ENCODE data around the gene DSCAML1.

DSCAML1 gene

GRCh38 chr11:117425679-117426296, 371.2 kb downstream of the DSCAML1 start:
- DNase-seq (ENCODE audit: low spot score) = no peak

- DNase-seq (ENCODE audit: low spot score) = peak; percentile 60
These were observed 372.2 kb downstream of the DSCAML1 start for GRCh38 chr11:117424781-117425180.

GRCh38 chr11:117423046-117423575, 373.9 kb downstream of the DSCAML1 start:
- no peak for DNase-seq (ENCODE audit: low spot score)

GRCh38 chr11:117421476-117421875, 375.5 kb downstream of the DSCAML1 start:
- DNase-seq (ENCODE audit: low spot score) = no peak

GRCh38 chr11:117421041-117421440, 376.0 kb downstream of the DSCAML1 start:
- DNase-seq (ENCODE audit: low spot score) = no peak

GRCh38 chr11:117420598-117420997, 376.4 kb downstream of the DSCAML1 start:
- DNase-seq (ENCODE audit: low spot score) = no peak

GRCh38 chr11:117420143-117420485, 376.9 kb downstream of the DSCAML1 start:
- DNase-seq (ENCODE audit: low spot score) = no peak

- DNase-seq (ENCODE audit: low spot score) = peak; percentile 32
These were observed 377.4 kb downstream of the DSCAML1 start for GRCh38 chr11:117419482-117420142.

GRCh38 chr11:117418737-117419481, 378.1 kb downstream of the DSCAML1 start:
- no peak for DNase-seq (ENCODE audit: low spot score)

- no peak for DNase-seq (ENCODE audit: low spot score)
These were observed 379.2 kb downstream of the DSCAML1 start for GRCh38 chr11:117417856-117418255.

GRCh38 chr11:117417342-117417741, 379.7 kb downstream of the DSCAML1 start:
- DNase-seq (ENCODE audit: low spot score) = no peak

- no peak for DNase-seq (ENCODE audit: low spot score)
These were observed 381.6 kb downstream of the DSCAML1 start for GRCh38 chr11:117415358-117415896.

- no peak for DNase-seq (ENCODE audit: low spot score)
These were observed 382.3 kb downstream of the DSCAML1 start for GRCh38 chr11:117414724-117415123.

- DNase-seq (ENCODE audit: low spot score) = no peak
These were observed 383.4 kb downstream of the DSCAML1 start for GRCh38 chr11:117413616-117414015.

GRCh38 chr11:117412653-117413275, 384.3 kb downstream of the DSCAML1 start:
- DNase-seq (ENCODE audit: low spot score) = no peak

- DNase-seq (ENCODE audit: low spot score) = no peak
These were observed 384.8 kb downstream of the DSCAML1 start for GRCh38 chr11:117412176-117412575.

- DNase-seq (ENCODE audit: low spot score) = no peak
These were observed 385.3 kb downstream of the DSCAML1 start for GRCh38 chr11:117411736-117412135.

GRCh38 chr11:117410861-117411710, 385.9 kb downstream of the DSCAML1 start:
- no peak for DNase-seq (ENCODE audit: low spot score)

- no peak for DNase-seq (ENCODE audit: low spot score)
These were observed 386.8 kb downstream of the DSCAML1 start for GRCh38 chr11:117410238-117410637.

GRCh38 chr11:117409511-117409910, 387.5 kb downstream of the DSCAML1 start:
- no peak for DNase-seq (ENCODE audit: low spot score)

- DNase-seq (ENCODE audit: low spot score) = no peak
These were observed 388.7 kb downstream of the DSCAML1 start for GRCh38 chr11:117408356-117408755.
